ENCODE data around the gene TPD52L2.

TPD52L2 gene

GRCh38 chr20:63855363-63856097, 9.5 kb upstream of the TPD52L2 start:
- Histone ChIP-seq H3K9me3 (replicated peaks in 1 of 11) (no peaks in the 10 kb centered on the region), H3K4me1 (peaks cover 81 to 100% (median 91%) of the 10 kb centered on the region in 10 experiments), H3K27ac (peak overlapping the region; percentile 30 to 93 (median 81); a peak in 20 of 22 replicates), H3K36me3 (no peaks in the 10 kb centered on the region; a peak in 3 of 22 replicates), H3K4me3 (peak overlapping the region in 5 of 10 experiments; percentile 8 to 56 (median 47); a peak in 5 of 20 replicates), H3K9ac (peak overlapping the region; percentile 60 to 85 (median 72); a peak in 21 of 22 replicates), H3K4me2 (peak overlapping the region; percentile 91 to 99 (median 97)), H4K20me1 (peaks cover 0 to 6% (median 0%) of the 10 kb centered on the region in 11 experiments; a peak in 2 of 22 replicates), H3K27me3 (no peaks in the 10 kb centered on the region)
- TF ChIP-seq Cebpa-rat (IDR thresholded peaks at IDR 0.05) = no peak

GRCh38 chr20:63856098-63856511, 9.0 kb upstream of the TPD52L2 start:
- Histone ChIP-seq H4K20me1 (peaks cover 0 to 12% (median 0%) of the 10 kb centered on the region in 11 experiments; a peak in 3 of 22 replicates), H3K9me3 (replicated peaks in 1 of 11) (no peaks in the 10 kb centered on the region), H3K27me3 (no peaks in the 10 kb centered on the region), H3K27ac (no peak overlapping the region; a peak in 1 of 22 replicates), H3K9ac (no peak overlapping the region), H3K4me2 (peak overlapping the region; percentile 91 to 99 (median 97); a peak in 21 of 22 replicates), H3K4me1 (peaks cover 80 to 100% (median 91%) of the 10 kb centered on the region in 10 experiments), H3K4me3 (no peak overlapping the region), H3K36me3 (peaks cover 0 to 5% (median 2%) of the 10 kb centered on the region in 11 experiments; a peak in 16 of 22 replicates)
- TF ChIP-seq Cebpa-rat (IDR thresholded peaks at IDR 0.05) = no peak

GRCh38 chr20:63857764-63858392, 7.2 kb upstream of the TPD52L2 start:
- peaks cover 76 to 99% (median 89%) of the 10 kb centered on the region in 10 experiments for H3K4me1 ChIP-seq
- H3K27ac ChIP-seq = peak overlapping the region; percentile 2 to 83 (median 78); a peak in 20 of 22 replicates
- H3K36me3 ChIP-seq = peaks cover 16 to 22% (median 18%) of the 10 kb centered on the region in 11 experiments
- no peaks in the 10 kb centered on the region for H3K27me3 ChIP-seq
- no peak for TF ChIP-seq Cebpa-rat (IDR thresholded peaks at IDR 0.05)
- peak overlapping the region; percentile 80 to 99 (median 96) for H3K4me2 ChIP-seq
- H4K20me1 ChIP-seq = peaks cover 0 to 27% (median 0%) of the 10 kb centered on the region in 11 experiments; a peak in 3 of 22 replicates
- H3K4me3 ChIP-seq = peak overlapping the region in 6 of 10 experiments; percentile 1 to 59 (median 44); a peak in 9 of 20 replicates
- H3K9ac ChIP-seq = peak overlapping the region; percentile 38 to 77 (median 71); a peak in 20 of 22 replicates
- H3K9me3 ChIP-seq (replicated peaks in 1 of 11) = no peaks in the 10 kb centered on the region

GRCh38 chr20:63858393-63859165, 6.5 kb upstream of the TPD52L2 start:
- Histone ChIP-seq H3K9me3 (replicated peaks in 1 of 11) (no peaks in the 10 kb centered on the region), H3K4me2 (peak overlapping the region; percentile 80 to 99 (median 96)), H3K36me3 (peaks cover 16 to 22% (median 18%) of the 10 kb centered on the region in 11 experiments), H3K4me1 (peaks cover 79 to 99% (median 93%) of the 10 kb centered on the region in 10 experiments), H4K20me1 (peaks cover 0 to 31% (median 0%) of the 10 kb centered on the region in 11 experiments; a peak in 4 of 22 replicates), H3K4me3 (peak overlapping the region in 8 of 10 experiments; percentile 1 to 59 (median 40); a peak in 13 of 20 replicates), H3K27ac (peak overlapping the region; percentile 2 to 83 (median 78); a peak in 20 of 22 replicates), H3K27me3 (no peaks in the 10 kb centered on the region), H3K9ac (peak overlapping the region; percentile 38 to 77 (median 71))
- no peak for TF ChIP-seq Cebpa-rat (IDR thresholded peaks at IDR 0.05)

- H3K27ac ChIP-seq = peak overlapping the region; percentile 2 to 83 (median 78); a peak in 20 of 22 replicates
- peaks cover 78 to 97% (median 90%) of the 10 kb centered on the region in 10 experiments for H3K4me1 ChIP-seq
- no peaks in the 10 kb centered on the region for H3K9me3 ChIP-seq (replicated peaks in 1 of 11)
- H3K27me3 ChIP-seq = no peaks in the 10 kb centered on the region
- H4K20me1 ChIP-seq = peaks cover 0 to 32% (median 0%) of the 10 kb centered on the region in 11 experiments; a peak in 4 of 22 replicates
- peaks cover 16 to 22% (median 18%) of the 10 kb centered on the region in 11 experiments for H3K36me3 ChIP-seq
- H3K9ac ChIP-seq = peak overlapping the region; percentile 38 to 77 (median 71); a peak in 21 of 22 replicates
- peak overlapping the region; percentile 80 to 99 (median 96) for H3K4me2 ChIP-seq
- peak overlapping the region in 7 of 10 experiments; percentile 5 to 48 (median 37); a peak in 7 of 20 replicates for H3K4me3 ChIP-seq
- no peak for TF ChIP-seq Cebpa-rat (IDR thresholded peaks at IDR 0.05)
Observed at GRCh38 chr20:63859166-63859699, 5.8 kb upstream of the TPD52L2 start.

- no peaks in the 10 kb centered on the region for H3K27me3 ChIP-seq
- H3K9me3 ChIP-seq (replicated peaks in 1 of 11) = no peaks in the 10 kb centered on the region
- no peak for TF ChIP-seq Cebpa-rat (IDR thresholded peaks at IDR 0.05)
- peaks cover 0 to 32% (median 0%) of the 10 kb centered on the region in 11 experiments; a peak in 7 of 22 replicates for H4K20me1 ChIP-seq
- H3K36me3 ChIP-seq = peaks cover 16 to 22% (median 18%) of the 10 kb centered on the region in 11 experiments
- H3K27ac ChIP-seq = peak overlapping the region in 7 of 11 experiments; percentile 28 to 56 (median 49); a peak in 13 of 22 replicates
- H3K9ac ChIP-seq = peak overlapping the region; percentile 4 to 74 (median 41); a peak in 14 of 22 replicates
- H3K4me2 ChIP-seq = peak overlapping the region; percentile 80 to 99 (median 96); a peak in 21 of 22 replicates
- H3K4me3 ChIP-seq = peak overlapping the region in 2 of 10 experiments; percentile 13 to 21; a peak in 3 of 20 replicates
- H3K4me1 ChIP-seq = peaks cover 66 to 84% (median 78%) of the 10 kb centered on the region in 10 experiments
Observed at GRCh38 chr20:63860325-63861051, 4.6 kb upstream of the TPD52L2 start.

- Histone ChIP-seq H3K4me1 (peaks cover 64 to 81% (median 73%) of the 10 kb centered on the region in 10 experiments), H3K27ac (peak within 1 kb of the TSS in 8 of 11 experiments; percentile 7 to 56 (median 48); a peak in 13 of 22 replicates), H3K4me3 (peak within 1 kb of the TSS in 2 of 10 experiments; percentile 13 to 21; a peak in 3 of 20 replicates), H3K9ac (peak within 1 kb of the TSS; percentile 4 to 74 (median 41); a peak in 14 of 22 replicates), H3K36me3 (peaks cover 17 to 24% (median 21%) of the 10 kb centered on the region in 11 experiments), H3K9me3 (replicated peaks in 1 of 11) (no peaks in the 10 kb centered on the region), H4K20me1 (peaks cover 0 to 32% (median 5%) of the 10 kb centered on the region in 11 experiments; a peak in 8 of 22 replicates), H3K4me2 (peak within 1 kb of the TSS; percentile 80 to 99 (median 96); a peak in 21 of 22 replicates), H3K27me3 (no peaks in the 10 kb centered on the region)
- TF ChIP-seq Cebpa-rat (IDR thresholded peaks at IDR 0.05) = no peak
Observed at GRCh38 chr20:63861365-63861934, 3.6 kb upstream of the TPD52L2 start, which contains the start of gene ABHD16B. Gene ABHD16B, plus strand, starts transcription at chr20:63861498. Its CDS starts 43 bp downstream, at chr20:63861541.
